ENCODE results near the gene RAC3. TPM values are rescaled to one million over a fixed set of nuclear protein-coding genes. Genes with fewer than 3 reads are reported as not detected.

The RAC3 gene
- total and polyA plus RNA-seq, 9 of the 15 experiments (the other 6 are each of a cell fraction or from before 2014, with no cell fraction given) = 0.23 to 292 (median 118) TPM

- no peak for TF ChIP-seq ATF3 (IDR thresholded peaks at IDR 0.05)
- no peak for TF ChIP-seq ATF3 (CRISPR knock-in tag; conservative IDR thresholded peaks at IDR 0.05)
- TF ChIP-seq CTCFL (IDR thresholded peaks at IDR 0.05; ENCODE audit: borderline replicate concordance, insufficient read depth, low read depth, low read length, poor library complexity, severe bottlenecking) = no peak
- TF ChIP-seq KAT2B (IDR thresholded peaks at IDR 0.05; ENCODE audit: low read depth, low read length) = no peak
- no peak for TF ChIP-seq CHD7 (IDR thresholded peaks at IDR 0.05; ENCODE audit: low read depth, low read length)
- no peak for TF ChIP-seq ZBTB34 (CRISPR knock-in tag; IDR thresholded peaks at IDR 0.05)
- no peak for TF ChIP-seq TSC22D4 (tag; IDR thresholded peaks at IDR 0.05)
- TF ChIP-seq ZNF274 (IDR thresholded peaks at IDR 0.05; ENCODE audit: borderline replicate concordance, low read depth, low read length) = no peak
- TF ChIP-seq MXD1 (CRISPR knock-in tag; IDR thresholded peaks at IDR 0.05; ENCODE audit: borderline replicate concordance, poor library complexity, severe bottlenecking) = no peak
These were observed 10.2 kb upstream of the RAC3 start (continued) for GRCh38 chr17:82021107-82021899.

Measured in K562 (cell line).